DND-41 (cell line): ENCODE results near the gene MEF2D.
A peak's percentile ranks its signal among the peaks of the same experiment; 100 is the strongest.

ENCODE experiments used
- ATAC-seq: fragments of 200-7000 bp; cut with Tn5 transposase; 3 replicates; pipeline ENCODE4 v1.9.1; 2021; ENCODE audit warnings: low read depth; ENCODE audit not compliant: insufficient read depth
- DNase-seq: peaks from one replicate; pipeline ENCODE4 v3.0.0-alpha.2; 2020
- H2AFZ ChIP-seq: 2 replicates; pipeline ENCODE4 v1.6.0; 2012; ENCODE audit warnings: low read depth, low read length
- H3K27ac ChIP-seq: 2 replicates; pipeline ENCODE4 v1.5.1; 2012; ENCODE audit warnings: low read length, inconsistent platforms
- H3K27me3 ChIP-seq: fragments of 200-600 bp; sonication (generic); 2 replicates; pipeline ENCODE4 v1.6.0; 2012; ENCODE audit warnings: low read length, mild to moderate bottlenecking, inconsistent platforms; ENCODE audit not compliant: insufficient read depth, poor library complexity
- H3K36me3 ChIP-seq: 2 replicates; pipeline ENCODE4 v1.5.1; 2012; ENCODE audit warnings: low read length, inconsistent platforms; ENCODE audit not compliant: insufficient read depth
- H3K4me1 ChIP-seq: 2 replicates; pipeline ENCODE4 v1.5.1; 2012; ENCODE audit warnings: mild to moderate bottlenecking, low read length; ENCODE audit not compliant: insufficient read depth
- H3K4me2 ChIP-seq: 2 replicates; pipeline ENCODE4 v1.6.0; 2012; ENCODE audit warnings: mild to moderate bottlenecking, moderate library complexity, low read length, inconsistent platforms; ENCODE audit not compliant: insufficient read depth
- H3K4me3 ChIP-seq, 2 experiments: fragments of 200-600 bp in 1 of 2; shearing (Covaris generic) in 1 of 2; 2 replicates each; pipeline ENCODE4 v1.5.1; 2012 to 2016; ENCODE audit warnings: inconsistent platforms in 2 of 2, low read length in 2 of 2, mild to moderate bottlenecking in 2 of 2, low read depth in 1 of 2, moderate library complexity in 1 of 2
- H3K79me2 ChIP-seq: 2 replicates; pipeline ENCODE4 v1.6.0; 2012; ENCODE audit warnings: low read length, inconsistent platforms; ENCODE audit not compliant: insufficient read depth
- H3K9ac ChIP-seq: 2 replicates; pipeline ENCODE4 v1.6.0; 2012; ENCODE audit warnings: low read depth, mild to moderate bottlenecking, inconsistent platforms, low read length, moderate library complexity
- H3K9me3 ChIP-seq: 2 replicates; pipeline ENCODE4 v1.5.1; 2012; ENCODE audit warnings: low read length, moderate library complexity, mild to moderate bottlenecking, inconsistent platforms; ENCODE audit not compliant: insufficient read depth, severe bottlenecking
- H4K20me1 ChIP-seq: 2 replicates; pipeline ENCODE4 v1.6.0; 2012; ENCODE audit warnings: low read length; ENCODE audit not compliant: insufficient read depth
- CTCF ChIP-seq: IDR thresholded peaks from 2 replicates; pipeline ENCODE4 v1.5.1; 2012; ENCODE audit warnings: borderline replicate concordance, low read length, moderate library complexity, mild to moderate bottlenecking; ENCODE audit not compliant: poor library complexity, severe bottlenecking; ENCODE audit errors: extremely low read depth
- EZH2 ChIP-seq: IDR thresholded peaks from 3 replicates; pipeline ENCODE4 v1.6.1; 2012; ENCODE audit warnings: borderline replicate concordance, low read depth, mild to moderate bottlenecking, moderate library complexity, low read length, inconsistent platforms; ENCODE audit not compliant: severe bottlenecking

The MEF2D gene

DNA sequence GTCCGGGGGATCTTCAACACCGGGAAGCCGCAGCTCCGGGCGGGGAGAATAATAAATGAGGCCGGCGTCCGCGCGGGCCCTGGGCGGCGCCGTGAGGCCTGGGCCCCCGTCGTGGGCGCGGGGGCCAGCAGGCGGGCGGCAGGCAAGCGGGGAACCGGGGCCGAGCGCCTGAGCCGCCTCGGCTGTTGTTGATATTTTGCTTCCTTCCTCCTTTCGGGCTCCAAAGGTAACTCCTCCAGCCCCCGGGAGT is at the start of gene MEF2D:
MEF2D (minus strand) TSS at position 233 of the 250 bp plus-strand sequence. CDS start 17,483 bp downstream, outside the sequence.
- ATAC-seq (no peak), DNase-seq (no peak)
- H3K4me1 ChIP-seq, result peaks cover 68% of the 10 kb centered on the region
- H3K27me3 ChIP-seq, result no peaks in the 10 kb centered on the region
- peak within 1 kb of the TSS; percentile 74 for H2AFZ ChIP-seq
- TF ChIP-seq CTCF (peak; percentile 1), EZH2 (no peak)
- H3K4me3 ChIP-seq, result peak within 1 kb of the TSS; percentile 85 to 92
- H3K79me2 ChIP-seq, result peaks cover 59% of the 10 kb centered on the region
- peak within 1 kb of the TSS; percentile 96 for H3K9ac ChIP-seq
- H4K20me1 ChIP-seq, result peaks cover 41% of the 10 kb centered on the region
- H3K27ac ChIP-seq, result peak within 1 kb of the TSS; percentile 95
- H3K4me2 ChIP-seq, result peak within 1 kb of the TSS; percentile 84
- no peaks in the 10 kb centered on the region for H3K9me3 ChIP-seq
- peaks cover 20% of the 10 kb centered on the region; the same call in 1 of the 2 replicates for H3K36me3 ChIP-seq

DNA sequence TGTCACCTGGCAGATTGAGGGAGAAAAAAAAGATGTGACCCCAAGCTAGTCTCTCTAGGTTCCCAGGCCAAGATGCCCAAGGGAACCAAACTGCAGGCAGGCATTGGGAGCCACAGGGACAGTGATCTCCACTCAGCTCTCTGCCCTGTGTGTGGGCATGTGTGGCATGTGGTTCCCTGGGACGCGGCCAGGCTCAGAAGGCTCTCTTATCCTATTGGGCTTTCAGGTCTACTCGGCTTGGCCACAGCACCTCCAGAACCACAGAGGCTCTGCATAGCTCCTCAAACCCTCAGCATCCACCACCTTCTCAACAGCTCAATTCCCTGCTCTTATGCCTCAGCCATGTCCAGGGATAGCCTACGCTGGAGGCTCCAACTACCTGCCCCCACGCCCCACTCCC is 49.8 kb upstream of the MEF2D start:
- Histone ChIP-seq H2AFZ (no peak overlapping the region), H4K20me1 (no peaks in the 10 kb centered on the region), H3K79me2 (no peaks in the 10 kb centered on the region), H3K27me3 (no peaks in the 10 kb centered on the region), H3K4me1 (no peaks in the 10 kb centered on the region), H3K4me3 (no peak overlapping the region), H3K9ac (no peak overlapping the region), H3K36me3 (peaks cover 73% of the 10 kb centered on the region), H3K9me3 (no peaks in the 10 kb centered on the region), H3K27ac (no peak overlapping the region), H3K4me2 (no peak overlapping the region)
- DNase-seq (no peak), ATAC-seq (no peak)
- no peak for TF ChIP-seq EZH2
- no peak for TF ChIP-seq CTCF

DNA sequence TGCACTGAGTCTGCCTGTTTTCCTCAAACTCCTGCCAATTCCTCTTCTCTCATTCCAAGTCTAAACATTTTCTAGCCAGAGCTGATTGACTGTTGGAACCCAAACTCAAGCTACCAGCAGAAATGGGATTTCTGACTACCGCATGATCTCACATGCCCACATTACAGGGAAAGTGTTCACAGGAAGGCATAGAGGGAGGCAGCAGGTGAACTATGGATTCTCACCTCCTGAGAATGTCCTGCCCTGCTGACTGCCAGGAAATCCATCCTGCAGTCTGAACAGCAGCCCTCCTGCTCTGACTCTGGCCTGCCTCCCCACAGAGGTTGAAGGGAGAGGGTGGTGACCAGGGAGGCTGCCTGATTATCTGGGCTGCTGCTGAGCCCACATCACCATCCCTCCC is 49.3 kb upstream of the MEF2D start:
- Histone ChIP-seq H3K79me2 (no peaks in the 10 kb centered on the region), H3K36me3 (peaks cover 68% of the 10 kb centered on the region), H2AFZ (no peak overlapping the region), H4K20me1 (no peaks in the 10 kb centered on the region), H3K9ac (no peak overlapping the region), H3K9me3 (no peaks in the 10 kb centered on the region), H3K4me1 (no peaks in the 10 kb centered on the region), H3K4me3 (no peak overlapping the region), H3K4me2 (no peak overlapping the region), H3K27me3 (no peaks in the 10 kb centered on the region), H3K27ac (no peak overlapping the region)
- no peak for ATAC-seq
- TF ChIP-seq EZH2 (no peak), CTCF (no peak)
- no peak for DNase-seq

DNA sequence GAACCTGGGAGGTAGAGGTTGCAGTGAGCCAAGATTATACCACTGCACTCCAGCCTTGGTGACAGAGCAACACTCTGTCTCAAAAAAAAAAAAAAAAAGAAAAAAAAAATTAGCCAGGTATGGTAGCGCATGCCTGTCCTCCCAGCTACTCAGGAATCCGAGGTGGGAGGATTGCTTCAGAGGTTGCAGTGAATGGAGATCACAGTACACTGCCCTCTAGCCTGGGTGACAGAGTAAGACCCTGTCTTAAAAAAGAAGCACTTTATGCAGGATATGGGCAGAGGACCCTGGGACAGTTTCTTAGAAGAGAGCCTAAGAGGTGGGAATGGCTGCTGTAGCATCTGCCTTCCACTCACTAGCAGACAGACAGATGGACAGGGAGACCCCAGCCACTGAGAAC is 48.8 kb upstream of the MEF2D start:
- H3K9me3 ChIP-seq, result no peaks in the 10 kb centered on the region
- no peak overlapping the region for H3K27ac ChIP-seq
- H3K4me2 ChIP-seq, result no peak overlapping the region
- H3K36me3 ChIP-seq, result peaks cover 65% of the 10 kb centered on the region
- H3K4me3 ChIP-seq, result no peak overlapping the region
- TF ChIP-seq CTCF, result no peak
- TF ChIP-seq EZH2, result no peak
- DNase-seq (no peak), ATAC-seq (no peak)
- no peak overlapping the region for H3K9ac ChIP-seq
- H3K4me1 ChIP-seq, result no peaks in the 10 kb centered on the region
- H3K27me3 ChIP-seq, result no peaks in the 10 kb centered on the region
- no peaks in the 10 kb centered on the region for H4K20me1 ChIP-seq
- no peaks in the 10 kb centered on the region for H3K79me2 ChIP-seq
- no peak overlapping the region for H2AFZ ChIP-seq
